ENCODE measurements around the gene CLDN24. TPM values are rescaled to one million over a fixed set of nuclear protein-coding genes. Genes with fewer than 3 reads are reported as not detected.

The CLDN24 gene
- total RNA-seq, 1 experiment from 2014 or later: not detected

GRCh38 chr4:183333202-183333601 lies 11.0 kb upstream of the CLDN24 start:
- POLR2A ChIA-PET: no interaction called here
- Histone ChIP-seq H3K4me1 (ENCODE audit: control insufficient read depth in 1 of 2, insufficient read depth in 2 of 2, low read length in 2 of 2) (peaks cover 38 to 49% of the 10 kb centered on the region in 2 experiments), H3K27ac (ENCODE audit: low read depth, low read length) (no peak overlapping the region), H4K20me1 (ENCODE audit: insufficient read depth) (no peaks in the 10 kb centered on the region), H3K9me3 (ENCODE audit: control insufficient read depth in 1 of 2, insufficient read depth in 1 of 2, low read depth in 1 of 2, low read length in 2 of 2) (peaks cover 0 to 3% of the 10 kb centered on the region in 2 experiments; a peak in 1 of 4 replicates), H3K4me2 (ENCODE audit: low read length) (0 out of 2 replicates have a peak overlapping the region, but pooled peaks have one; percentile 83), H3K79me2 (ENCODE audit: insufficient read depth, low read length) (no peaks in the 10 kb centered on the region), H2AFZ (ENCODE audit: low read depth, low read length, poor library complexity, severe bottlenecking) (no peak overlapping the region), H3K36me3 (ENCODE audit: control insufficient read depth in 1 of 2, insufficient read depth in 2 of 2, low read length in 2 of 2) (no peaks in the 10 kb centered on the region), H3K9ac (ENCODE audit: low read length) (no peak overlapping the region), H3K27me3 (ENCODE audit: insufficient read depth, low read length) (no peaks in the 10 kb centered on the region), H3K4me3 (replicated peaks in 1 of 2; ENCODE audit: low read depth in 1 of 2, low read length in 2 of 2) (no peak overlapping the region), H3K9me2 (ENCODE audit: insufficient read depth) (no peaks in the 10 kb centered on the region)
- ATAC-seq (no peak), DNase-seq (ENCODE audit: low read depth, low spot score) (no peak)
- CTCF ChIA-PET: no interaction called here
- intact Hi-C loops (cut with micrococcal nuclease): no loop called here
- no peak for TF ChIP-seq ELF1 (IDR thresholded peaks at IDR 0.05; ENCODE audit: borderline replicate concordance, low read depth)
- no peak for TF ChIP-seq ZNF274 (IDR thresholded peaks at IDR 0.05; ENCODE audit: low read depth, low read length)
- TF ChIP-seq RAD21 (IDR thresholded peaks at IDR 0.05; ENCODE audit: low read depth): no peak
- TF ChIP-seq SIN3A (IDR thresholded peaks at IDR 0.05; ENCODE audit: low read depth): no peak
- TF ChIP-seq, protein P1, sequence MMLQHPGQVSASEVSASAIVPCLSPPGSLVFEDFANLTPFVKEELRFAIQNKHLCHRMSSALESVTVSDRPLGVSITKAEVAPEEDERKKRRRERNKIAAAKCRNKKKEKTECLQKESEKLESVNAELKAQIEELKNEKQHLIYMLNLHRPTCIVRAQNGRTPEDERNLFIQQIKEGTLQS (IDR thresholded peaks at IDR 0.05): no peak
- no peak for TF ChIP-seq TCF7L2 (IDR thresholded peaks at IDR 0.05; ENCODE audit: borderline replicate concordance, extremely low read depth, insufficient read depth, insufficient read length)
- no peak for TF ChIP-seq POLR2A (IDR thresholded peaks at IDR 0.05; ENCODE audit: borderline replicate concordance, extremely low read depth, insufficient read depth, insufficient read length)
- no peak for TF ChIP-seq SRF (IDR thresholded peaks at IDR 0.05; ENCODE audit: low read depth)
- TF ChIP-seq MAX (IDR thresholded peaks at IDR 0.05): no peak
- TF ChIP-seq EZH2phosphoT487 (IDR thresholded peaks at IDR 0.05; ENCODE audit: borderline replicate concordance): no peak
- no peak for TF ChIP-seq EZH2 (IDR thresholded peaks at IDR 0.05)
- TF ChIP-seq JUND (IDR thresholded peaks at IDR 0.05): no peak
- TF ChIP-seq REST (IDR thresholded peaks at IDR 0.05; ENCODE audit: low read depth): no peak
- no peak for TF ChIP-seq CEBPB (IDR thresholded peaks at IDR 0.05; ENCODE audit: low read depth)
- no peak for TF ChIP-seq YY1 (IDR thresholded peaks at IDR 0.05; ENCODE audit: extremely low read depth, insufficient replicate concordance, low read depth, low read length)
- no peak for TF ChIP-seq ZBTB33 (IDR thresholded peaks at IDR 0.05; ENCODE audit: extremely low read depth, insufficient replicate concordance, low read length)
- TF ChIP-seq CTCF (IDR thresholded peaks at IDR 0.05 in 2 of 3, conservative IDR thresholded peaks at IDR 0.05 in 1 of 3; ENCODE audit: borderline replicate concordance in 1 of 3, insufficient read depth in 1 of 3, low read depth in 2 of 3, low read length in 2 of 3): no peak
- TF ChIP-seq ZFX (IDR thresholded peaks at IDR 0.05): no peak
- RAD21 ChIA-PET (ENCODE audit: low non-redundant PET in 1 of 2, low total read pairs in 2 of 2, uncharacterized antibody in 2 of 2, unreplicated experiment in 2 of 2): no interaction called here
- BruUV-seq (replicated peaks): no TSS peak
